Measurements from ENCODE around the gene COL4A6. TPM values are rescaled to one million over a fixed set of nuclear protein-coding genes. Genes with fewer than 3 reads are reported as not detected.

The COL4A6 gene
- total and polyA plus RNA-seq, 2 donors (not counting 3 experiments of a cell fraction or from before 2014, with no cell fraction given) = 0.49 to 0.62 TPM

DNA sequence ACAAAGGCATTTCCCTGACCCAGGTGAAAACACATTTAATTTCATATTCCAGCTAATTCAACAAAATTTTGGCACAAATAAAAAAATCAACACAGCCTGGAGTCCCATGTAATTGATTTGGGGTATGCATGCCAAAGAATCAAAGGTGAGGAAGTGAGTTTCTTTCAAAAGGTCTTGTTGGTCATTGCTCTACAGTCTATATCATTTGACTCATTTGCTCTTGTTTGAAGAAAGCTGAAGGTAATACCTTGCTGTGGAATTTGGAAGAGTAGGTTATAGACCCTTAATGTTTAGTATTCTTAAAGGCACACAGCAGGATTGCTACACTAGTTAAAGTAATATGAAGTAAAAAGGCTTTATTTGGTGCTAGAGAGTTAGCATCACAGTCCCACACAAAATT, 25.4 kb downstream of the COL4A6 start:
- no peaks in the 10 kb centered on the region for H3K79me2 ChIP-seq (ENCODE audit: control insufficient read depth, insufficient read depth, low read length)
- H3K4me2 ChIP-seq (ENCODE audit: insufficient read depth, low read length) = no peak overlapping the region
- no peaks in the 10 kb centered on the region for H3K9me1 ChIP-seq (replicated peaks; ENCODE audit: control insufficient read depth, extremely low read depth, insufficient read depth, low read length)
- DNase-seq (ENCODE audit: low read depth, low spot score) (no peak), FAIRE-seq (no peak)
- no peaks in the 10 kb centered on the region for H4K20me1 ChIP-seq (replicated peaks; ENCODE audit: control insufficient read depth, extremely low read depth, insufficient read depth, low read length)
- no peak overlapping the region for H3K4me3 ChIP-seq (replicated peaks in 1 of 3; ENCODE audit: insufficient read depth in 1 of 3, low read depth in 1 of 3, low read length in 3 of 3)
- H2AFZ ChIP-seq (ENCODE audit: low read depth, low read length) = no peak overlapping the region
- BruUV-seq (replicated peaks) = no TSS peak
- ChIA-PET POLR2A (no interaction called here), CTCF (no interaction called here)
- no peak overlapping the region for H3K9ac ChIP-seq (replicated peaks; ENCODE audit: extremely low read depth, insufficient read depth, low read length)
- H3K36me3 ChIP-seq (ENCODE audit: control insufficient read depth in 2 of 2, extremely low read depth in 1 of 2, insufficient read depth in 2 of 2, low read length in 2 of 2) = no peaks in the 10 kb centered on the region
- no peaks in the 10 kb centered on the region for H3K9me3 ChIP-seq (replicated peaks; ENCODE audit: control insufficient read depth, insufficient read depth, low read length)
- H3K27ac ChIP-seq (ENCODE audit: insufficient read depth, low read depth, low read length) = no peak overlapping the region
- dilution Hi-C loops (cut with MboI; ENCODE audit: extremely low pct_ligation_motif_present, low sequenced_read_pairs) = no loop called here
- H3K4me1 ChIP-seq (ENCODE audit: control insufficient read depth, extremely low read depth, insufficient read depth, low read length) = peaks cover 5% of the 10 kb centered on the region
- TF ChIP-seq FOS (IDR thresholded peaks at IDR 0.05; ENCODE audit: borderline replicate concordance, insufficient read depth, low read length) = no peak
- TF ChIP-seq, protein P1, sequence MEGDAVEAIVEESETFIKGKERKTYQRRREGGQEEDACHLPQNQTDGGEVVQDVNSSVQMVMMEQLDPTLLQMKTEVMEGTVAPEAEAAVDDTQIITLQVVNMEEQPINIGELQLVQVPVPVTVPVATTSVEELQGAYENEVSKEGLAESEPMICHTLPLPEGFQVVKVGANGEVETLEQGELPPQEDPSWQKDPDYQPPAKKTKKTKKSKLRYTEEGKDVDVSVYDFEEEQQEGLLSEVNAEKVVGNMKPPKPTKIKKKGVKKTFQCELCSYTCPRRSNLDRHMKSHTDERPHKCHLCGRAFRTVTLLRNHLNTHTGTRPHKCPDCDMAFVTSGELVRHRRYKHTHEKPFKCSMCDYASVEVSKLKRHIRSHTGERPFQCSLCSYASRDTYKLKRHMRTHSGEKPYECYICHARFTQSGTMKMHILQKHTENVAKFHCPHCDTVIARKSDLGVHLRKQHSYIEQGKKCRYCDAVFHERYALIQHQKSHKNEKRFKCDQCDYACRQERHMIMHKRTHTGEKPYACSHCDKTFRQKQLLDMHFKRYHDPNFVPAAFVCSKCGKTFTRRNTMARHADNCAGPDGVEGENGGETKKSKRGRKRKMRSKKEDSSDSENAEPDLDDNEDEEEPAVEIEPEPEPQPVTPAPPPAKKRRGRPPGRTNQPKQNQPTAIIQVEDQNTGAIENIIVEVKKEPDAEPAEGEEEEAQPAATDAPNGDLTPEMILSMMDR (IDR thresholded peaks at IDR 0.05; ENCODE audit: extremely low read depth in 1 of 2, insufficient read depth in 1 of 2, low read depth in 1 of 2, low read length in 2 of 2) = no peak
- TF ChIP-seq POLR2A (IDR thresholded peaks at IDR 0.05; ENCODE audit: low read depth, low read length) = no peak
- intact Hi-C loops (cut with micrococcal nuclease) = no loop called here
- H3K27me3 ChIP-seq (ENCODE audit: control insufficient read depth in 2 of 2, insufficient read depth in 2 of 2, low read length in 2 of 2) = no peaks in the 10 kb centered on the region

DNA sequence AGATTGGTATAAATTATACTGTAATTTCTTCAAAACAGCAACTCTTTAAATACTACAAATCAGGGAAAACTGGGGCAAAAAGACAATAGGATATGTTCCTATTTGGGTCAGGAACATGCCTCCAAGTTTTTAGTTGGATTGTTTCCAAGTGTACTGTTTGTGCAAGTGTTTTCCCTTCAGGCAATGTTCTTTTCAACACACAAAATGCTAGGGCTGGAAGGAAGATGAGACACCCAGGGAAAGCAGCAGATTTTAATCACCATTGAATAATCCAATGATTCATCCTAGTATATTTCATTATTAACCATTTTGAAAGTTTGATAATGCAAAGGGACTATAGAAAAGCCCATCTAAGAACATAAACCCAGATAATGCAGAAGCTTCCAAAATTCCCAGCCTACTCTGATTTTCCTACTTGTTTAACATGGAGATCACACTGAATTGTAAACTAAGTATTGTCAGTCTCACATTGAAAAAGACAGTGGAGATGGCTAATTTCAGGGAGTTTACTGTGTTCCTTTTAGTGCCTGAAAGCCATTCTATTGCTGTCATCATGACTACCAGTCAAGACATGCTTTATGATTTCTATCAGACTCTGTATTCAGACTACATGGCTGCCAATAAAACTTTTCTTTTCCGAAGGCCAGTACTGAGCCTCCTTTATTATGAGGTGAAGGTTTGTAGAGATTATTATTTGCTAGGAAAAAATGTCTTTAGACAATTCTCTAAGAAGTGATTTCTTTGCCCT, 38.6 kb downstream of the COL4A6 start:
- Histone ChIP-seq H3K79me2 (ENCODE audit: control insufficient read depth, insufficient read depth, low read length) (no peaks in the 10 kb centered on the region), H4K20me1 (replicated peaks; ENCODE audit: control insufficient read depth, extremely low read depth, insufficient read depth, low read length) (no peaks in the 10 kb centered on the region), H3K4me3 (replicated peaks in 1 of 3; ENCODE audit: insufficient read depth in 1 of 3, low read depth in 1 of 3, low read length in 3 of 3) (no peak overlapping the region), H3K9me1 (replicated peaks; ENCODE audit: control insufficient read depth, extremely low read depth, insufficient read depth, low read length) (no peaks in the 10 kb centered on the region), H3K27ac (ENCODE audit: insufficient read depth, low read depth, low read length) (peak overlapping the region; percentile 57), H3K9ac (replicated peaks; ENCODE audit: extremely low read depth, insufficient read depth, low read length) (peak overlapping the region; percentile 9), H3K9me3 (replicated peaks; ENCODE audit: control insufficient read depth, insufficient read depth, low read length) (no peaks in the 10 kb centered on the region), H3K36me3 (ENCODE audit: control insufficient read depth in 2 of 2, extremely low read depth in 1 of 2, insufficient read depth in 2 of 2, low read length in 2 of 2) (no peaks in the 10 kb centered on the region), H3K4me1 (ENCODE audit: control insufficient read depth, extremely low read depth, insufficient read depth, low read length) (peaks cover 36% of the 10 kb centered on the region), H3K27me3 (ENCODE audit: control insufficient read depth in 2 of 2, insufficient read depth in 2 of 2, low read length in 2 of 2) (no peaks in the 10 kb centered on the region), H2AFZ (ENCODE audit: low read depth, low read length) (no peak overlapping the region), H3K4me2 (ENCODE audit: insufficient read depth, low read length) (peak overlapping the region; percentile 64)
- TSS peak; percentile 29 for BruUV-seq (replicated peaks)
- TF ChIP-seq GATA2 (IDR thresholded peaks at IDR 0.05; ENCODE audit: insufficient read depth, insufficient read length, low read depth, low read length) = peak; percentile 90
- no peak for TF ChIP-seq JUN (IDR thresholded peaks at IDR 0.05; ENCODE audit: borderline replicate concordance, insufficient read depth, insufficient read length, low read depth)
- TF ChIP-seq FOS (IDR thresholded peaks at IDR 0.05; ENCODE audit: borderline replicate concordance, insufficient read depth, low read length) = peak; percentile 73
- dilution Hi-C loops (cut with MboI; ENCODE audit: extremely low pct_ligation_motif_present, low sequenced_read_pairs) = no loop called here
- CTCF ChIA-PET = interaction anchor here (0.9 kb wide), 1 partner anchor 175 kb away, joined by 3 read pairs; no protein-coding TSS in a partner anchor
- peak; percentile 61 for FAIRE-seq
- POLR2A ChIA-PET = no interaction called here
- intact Hi-C loops (cut with micrococcal nuclease) = loop anchor here (2.0 kb wide), 1 partner anchor 41 kb away; no protein-coding TSS in a partner anchor
- DNase-seq (ENCODE audit: low read depth, low spot score) = peak; percentile 50

Measured in endothelial cell of umbilical vein (primary cell).